NOMO-1 treated with DMSO at 0.1 percent for 48 hours (cell line): ENCODE data around the gene TMPRSS6.

Source experiments
- DNase-seq: peaks from one replicate; lab custom pipeline; 2025; ENCODE audit not compliant: unreplicated experiment; lab: John Stamatoyannopoulos, UW

The TMPRSS6 gene

GRCh38 chr22:37109242-37109917 is at the start of gene TMPRSS6:
TMPRSS6 (minus strand) TSS chr22:37109713; CDS start chr22:37103417, 6,296 bp downstream.
- DNase-seq: no peak

- no peak for DNase-seq
Observed at GRCh38 chr22:37158963-37159290, 49.4 kb upstream of the TMPRSS6 start.

- no peak for DNase-seq
Observed at GRCh38 chr22:37157516-37158285, 48.2 kb upstream of the TMPRSS6 start.

GRCh38 chr22:37156686-37157435 is 47.3 kb upstream of the TMPRSS6 start:
- DNase-seq: no peak

GRCh38 chr22:37155971-37156370 is 46.5 kb upstream of the TMPRSS6 start:
- no peak for DNase-seq

DNA sequence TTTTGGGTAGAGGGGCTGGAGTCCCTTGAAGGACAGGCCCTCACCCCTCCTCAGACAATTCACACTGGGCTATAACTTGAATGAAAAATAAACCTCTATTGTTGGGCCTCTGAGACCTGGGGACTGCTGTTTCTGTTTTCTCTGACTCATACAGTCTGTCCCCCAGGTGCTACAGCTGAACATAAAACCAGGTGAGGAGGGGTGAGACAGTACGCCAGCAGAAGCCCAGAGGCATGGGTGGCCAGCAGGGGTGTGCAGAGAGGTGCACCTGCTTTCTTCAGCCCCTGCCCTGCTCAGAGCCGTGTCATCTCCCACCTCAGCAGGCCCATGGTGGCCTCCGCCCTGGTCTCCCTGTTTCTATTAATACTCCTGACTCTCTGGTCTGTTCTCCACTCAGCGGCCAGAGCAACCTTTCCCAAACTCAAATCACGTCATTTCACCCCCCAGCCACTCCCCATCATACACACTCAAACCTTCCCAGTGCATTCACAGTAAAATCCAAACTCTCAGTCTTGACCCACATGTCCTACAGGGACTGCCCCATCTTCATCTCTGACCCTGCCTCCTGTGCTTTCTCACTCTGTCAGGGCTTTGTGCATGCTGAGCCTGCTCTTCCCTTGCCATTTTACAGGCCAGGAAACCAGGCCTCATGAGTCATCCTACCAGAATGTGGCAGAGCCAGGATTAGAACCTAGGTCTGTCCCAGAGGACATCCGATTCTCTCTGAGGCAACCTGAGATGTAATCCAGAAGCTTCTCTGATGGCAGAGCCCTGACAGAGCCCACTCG is 45.6 kb upstream of the TMPRSS6 start:
- DNase-seq: no peak

DNA sequence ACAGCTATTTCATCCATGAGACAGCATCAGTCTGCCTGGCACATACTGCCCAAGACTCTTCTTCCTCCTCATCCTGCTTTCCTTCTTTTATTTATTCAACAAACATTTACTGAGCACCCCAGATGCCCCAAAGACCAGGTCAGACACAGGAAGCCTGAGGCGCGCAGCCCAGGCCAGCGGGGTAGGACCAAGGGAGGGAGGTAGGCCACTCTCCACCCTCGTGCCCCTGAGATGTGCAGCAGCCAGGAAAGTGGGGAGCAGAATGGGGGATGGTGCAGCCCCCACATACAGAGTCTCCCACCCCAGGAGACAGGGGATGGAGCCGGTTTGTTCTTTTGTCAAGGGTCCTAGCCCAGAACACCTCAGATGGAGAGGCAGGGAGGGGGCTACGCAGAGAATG is 44.4 kb upstream of the TMPRSS6 start:
- no peak for DNase-seq

DNA sequence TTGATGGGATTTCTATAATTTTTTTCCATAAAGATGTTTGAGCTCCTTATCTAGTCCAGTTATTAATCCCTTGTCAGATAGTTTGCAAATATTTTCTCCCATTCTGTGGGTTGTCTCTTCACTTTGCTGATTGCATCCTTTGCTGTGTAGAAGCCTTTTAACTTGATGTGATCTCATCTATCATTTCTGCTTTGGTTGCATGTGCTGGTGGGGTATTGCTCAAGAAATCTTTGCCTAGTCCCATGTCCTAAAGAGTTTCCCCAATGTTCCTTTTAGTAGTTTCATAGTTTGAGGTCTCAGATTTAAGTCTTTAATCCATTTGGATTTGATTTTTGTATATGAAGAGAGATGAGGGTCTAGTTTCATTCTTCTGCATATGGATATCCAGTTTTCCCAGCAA is 41.9 kb upstream of the TMPRSS6 start:
- no peak for DNase-seq

DNA sequence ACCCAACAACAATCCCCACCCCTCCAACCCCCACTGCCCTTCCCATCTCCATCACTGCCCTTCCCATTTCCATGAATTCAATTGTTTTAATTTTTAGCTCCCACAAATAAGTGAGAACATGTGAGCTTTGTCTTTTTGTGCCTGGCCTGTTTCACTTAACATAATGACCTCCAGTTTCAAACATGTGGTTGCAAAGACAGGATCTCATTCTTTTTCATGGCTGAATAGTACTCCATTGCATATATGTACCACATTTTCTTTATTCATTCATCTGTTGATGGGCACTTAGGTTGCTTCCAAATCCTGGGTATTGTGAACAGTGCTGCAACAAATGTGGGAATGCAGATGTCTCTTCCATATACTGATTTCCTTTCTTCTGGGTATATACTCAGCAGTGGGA is 41.2 kb upstream of the TMPRSS6 start:
- no peak for DNase-seq

GRCh38 chr22:37148742-37149665 is 39.5 kb upstream of the TMPRSS6 start:
- no peak for DNase-seq

- no peak for DNase-seq
Observed at GRCh38 chr22:37148031-37148651, 38.6 kb upstream of the TMPRSS6 start.

DNA sequence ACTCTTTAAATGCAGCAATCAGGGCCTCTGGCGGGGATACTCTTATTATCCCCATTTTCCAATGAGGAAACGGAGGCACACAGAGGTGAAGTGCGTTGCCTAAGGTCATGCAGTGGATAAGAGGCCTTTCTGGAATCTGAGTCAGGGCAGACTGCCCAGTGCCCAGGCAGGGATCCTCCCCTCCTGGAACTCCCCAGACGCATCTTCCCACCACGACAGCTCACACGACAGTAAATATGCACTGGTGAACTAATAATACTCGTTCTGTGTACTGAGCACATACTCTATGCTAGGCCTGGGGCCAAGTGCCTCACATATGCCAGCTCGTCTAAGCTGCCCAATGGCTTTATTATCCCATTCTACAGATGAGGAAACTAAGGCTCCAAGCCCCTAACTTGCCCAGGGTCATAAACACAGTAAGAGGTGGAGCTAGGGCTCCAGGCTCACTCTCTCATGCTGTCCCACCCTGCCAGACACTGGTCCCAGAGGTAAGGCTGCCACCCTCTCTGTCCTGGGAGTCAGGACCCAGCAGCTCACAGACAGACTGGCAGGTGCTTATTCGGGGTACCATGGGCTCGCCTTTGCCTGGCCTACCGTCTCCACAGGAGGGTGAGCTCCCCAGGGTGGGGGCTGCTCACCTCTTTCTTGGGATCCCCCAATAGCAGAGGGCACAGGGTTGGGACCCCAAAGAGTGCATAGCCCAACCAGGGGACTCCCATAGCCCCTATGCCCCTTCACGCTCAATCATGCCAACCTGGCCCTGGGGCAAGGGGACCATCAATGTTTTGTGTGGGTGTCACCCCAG is 37.9 kb upstream of the TMPRSS6 start:
- DNase-seq: no peak

GRCh38 chr22:37146507-37147180 is 37.1 kb upstream of the TMPRSS6 start:
- no peak for DNase-seq

DNA sequence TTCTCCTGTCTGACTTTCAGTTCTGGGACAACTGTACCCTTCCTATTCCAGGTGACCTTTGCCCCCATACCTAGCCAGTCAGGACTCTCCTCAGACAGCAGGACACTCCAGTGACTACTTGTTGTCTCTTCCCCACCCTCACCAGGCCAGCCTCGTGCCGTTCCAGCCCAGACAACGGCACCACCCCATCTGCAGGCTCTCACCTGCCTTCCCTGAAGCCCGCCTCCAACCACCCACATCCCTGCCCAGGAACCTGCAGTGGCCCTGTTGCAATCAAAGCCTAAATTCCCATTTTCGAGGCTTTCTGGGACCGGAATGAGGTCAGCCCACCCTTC is 36.5 kb upstream of the TMPRSS6 start:
- no peak for DNase-seq

DNA sequence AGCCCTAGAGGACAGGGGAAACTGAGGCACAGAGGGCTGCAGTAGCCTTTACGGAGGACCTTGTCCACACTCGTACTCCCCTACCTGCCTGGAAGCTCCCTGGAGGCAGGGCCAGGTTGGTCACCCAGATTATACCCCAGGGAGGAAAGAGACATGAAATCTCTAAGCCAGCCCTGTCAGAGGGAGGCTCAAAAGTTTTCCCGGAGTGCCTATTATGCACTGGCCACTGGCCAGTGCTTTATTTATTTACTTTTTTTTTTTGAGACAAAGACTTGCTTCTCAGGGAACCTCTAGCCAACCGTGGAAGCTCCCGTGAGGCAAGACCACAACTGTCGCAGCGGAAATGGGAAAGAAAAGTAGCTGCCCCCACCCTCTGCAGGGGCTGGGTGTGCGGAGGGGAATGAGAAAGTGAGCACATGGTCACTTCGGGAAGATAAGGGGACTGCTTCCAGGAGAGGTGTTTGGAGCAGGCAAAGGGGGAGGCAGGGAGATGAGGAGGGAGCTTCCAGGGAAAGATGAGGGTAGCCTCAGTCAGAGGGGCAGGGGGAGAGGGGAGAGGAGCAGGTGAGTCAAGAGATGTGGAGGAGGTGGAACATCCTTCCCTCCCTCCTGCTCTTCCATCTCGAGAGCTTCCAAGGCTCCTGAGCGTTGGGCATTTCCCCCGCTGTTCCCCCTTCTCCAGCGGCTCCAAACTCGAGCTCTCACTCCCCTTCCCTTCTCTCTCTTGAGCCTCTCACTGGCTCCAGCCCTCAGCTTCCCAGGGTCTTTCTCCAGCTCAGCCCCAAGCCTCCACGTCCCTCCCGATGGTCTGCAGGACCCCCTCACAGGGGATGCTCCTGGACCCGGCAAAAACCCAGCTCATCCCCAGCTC is 35.9 kb upstream of the TMPRSS6 start:
- no peak for DNase-seq

DNA sequence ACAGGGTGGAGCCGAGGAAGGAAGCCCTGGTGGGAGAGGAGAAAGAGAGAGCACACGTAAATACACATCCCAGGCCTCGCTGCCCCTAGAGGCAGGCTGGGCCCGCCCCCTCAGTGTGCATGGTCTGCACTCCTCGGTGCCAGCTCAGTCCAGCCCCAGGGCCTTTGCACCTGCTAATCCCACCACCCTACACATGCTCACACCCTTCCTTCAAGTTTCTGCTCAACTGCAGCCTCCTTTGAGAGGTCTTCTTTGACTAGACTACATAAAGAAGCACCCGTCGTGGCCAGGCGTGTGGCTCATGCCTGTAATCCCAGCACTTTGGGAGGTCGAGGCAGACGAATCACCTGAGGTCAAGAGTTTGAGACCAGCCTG is 34.7 kb upstream of the TMPRSS6 start:
- DNase-seq: no peak

DNA sequence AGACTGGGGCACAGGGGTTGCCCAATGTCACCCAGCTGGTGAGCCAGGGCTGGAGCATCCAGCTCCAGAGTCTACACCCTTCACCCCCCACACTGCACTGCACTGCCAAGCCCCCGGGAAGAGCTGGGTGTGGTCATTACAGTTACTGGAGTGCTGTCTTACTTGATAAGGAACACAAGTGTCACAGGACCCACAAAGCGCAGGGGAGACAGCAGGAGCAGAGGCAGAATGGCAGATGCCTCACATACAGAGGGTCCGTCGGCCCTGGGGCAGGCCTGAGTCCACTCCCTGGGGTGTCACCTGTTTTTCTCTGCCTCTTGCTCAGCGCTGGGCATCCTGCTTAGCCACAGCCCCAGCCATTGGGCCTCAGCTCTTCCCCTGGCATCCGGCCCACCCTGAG is 32.5 kb upstream of the TMPRSS6 start:
- no peak for DNase-seq

DNA sequence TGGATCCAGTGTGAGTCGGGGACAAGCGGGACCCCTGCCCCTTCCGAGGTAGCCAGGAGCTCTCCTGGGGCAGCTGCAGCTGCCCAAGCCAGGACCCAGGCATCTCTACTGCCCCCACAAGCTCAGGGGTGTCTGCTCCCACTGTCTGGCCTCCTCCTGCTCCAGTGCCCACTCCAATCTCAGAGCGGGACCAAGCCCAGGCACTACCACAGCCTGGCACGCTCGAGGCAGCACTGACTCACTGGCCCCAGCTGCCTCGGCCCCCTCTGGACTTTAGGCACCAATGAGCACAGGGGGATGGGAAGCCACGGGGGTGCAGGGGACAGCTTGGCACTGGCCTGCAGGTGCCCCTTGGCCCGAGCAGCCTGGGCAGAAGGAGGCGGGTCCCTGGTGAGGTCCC is 32.0 kb upstream of the TMPRSS6 start:
- DNase-seq: no peak
